B cell (primary cell): Measurements from ENCODE around the gene GASK1A. TPM values are rescaled to one million over a fixed set of nuclear protein-coding genes. Genes with fewer than 3 reads are reported as not detected.

ENCODE experiments used
- ATAC-seq: fragments of 200-7000 bp; cut with Tn5 transposase; one replicate; pipeline ENCODE4 v1.10.0; 2021; ENCODE audit warnings: low read depth, mild to moderate bottlenecking, moderate number of reproducible peaks, moderate library complexity
- CTCF ChIA-PET: fragments of 350-600 bp; sonication (Branson Sonifier 250); formaldehyde crosslinking; loops from one replicate; lab custom pipeline; 2021; ENCODE audit warnings: antibody characterized with exemption, inconsistent platforms; lab: Charles Lee
- POLR2A ChIA-PET: fragments of 350-600 bp; sonication (Branson Sonifier 250); formaldehyde crosslinking; loops from one replicate; lab custom pipeline; 2021; ENCODE audit warnings: antibody characterized with exemption; lab: Charles Lee
- DNase-seq: peaks from one replicate; pipeline ENCODE4 v3.0.0; 2013
- H2AFZ ChIP-seq: 2 replicates; pipeline ENCODE4 v1.6.1; 2012; ENCODE audit warnings: mild to moderate bottlenecking, low read depth, low read length; ENCODE audit not compliant: insufficient read depth, poor library complexity, severe bottlenecking
- H3K27ac ChIP-seq, 2 donors: 1 replicate in 1 of 2; 2 replicates in 1 of 2; pipeline ENCODE4 v1.5.1; 2012 to 2013; ENCODE audit warnings: low read length in 2 of 2, mild to moderate bottlenecking in 2 of 2, moderate library complexity in 1 of 2
- H3K27me3 ChIP-seq, 4 experiments: fragments of 200-600 bp in 1 of 4; sonication (generic) in 1 of 4; replicated peaks in 1 of 4; 1 replicate in 2 of 4; 2 replicates in 2 of 4; pipeline versions ENCODE4 v1.6.1 to v1.7.0; 2013 to 2016; ENCODE audit warnings: low read length in 3 of 4, mild to moderate bottlenecking in 2 of 4, mixed read lengths in 1 of 4, moderate library complexity in 1 of 4; ENCODE audit not compliant: insufficient read depth in 4 of 4, control insufficient read depth in 3 of 4; ENCODE audit errors: control extremely low read depth in 1 of 4
- H3K36me3 ChIP-seq, 2 experiments: replicated peaks in 1 of 2; 1 replicate in 1 of 2; 2 replicates in 1 of 2; pipeline versions ENCODE4 v1.6.1 to v1.7.1; 2013; ENCODE audit warnings: low read length in 1 of 2; ENCODE audit not compliant: insufficient read depth in 2 of 2, control insufficient read depth in 1 of 2; ENCODE audit errors: control extremely low read depth in 1 of 2, extremely low read depth in 1 of 2
- H3K4me1 ChIP-seq, 2 donors: fragments of 200-600 bp in 1 of 2; sonication (generic) in 1 of 2; 1 replicate in 1 of 2; 2 replicates in 1 of 2; pipeline versions ENCODE4 v1.5.1 to v1.6.1; 2013 to 2017; ENCODE audit warnings: low read length in 2 of 2; ENCODE audit not compliant: control insufficient read depth in 2 of 2, insufficient read depth in 2 of 2
- H3K4me2 ChIP-seq: replicated peaks from 2 replicates; pipeline ENCODE3; 2012; ENCODE audit warnings: mild to moderate bottlenecking, low read depth, low read length; ENCODE audit not compliant: poor library complexity, severe bottlenecking
- H3K4me3 ChIP-seq, 5 experiments: fragments of 200-600 bp in 1 of 5; sonication (generic) in 1 of 5; 1 replicate in 3 of 5; 2 replicates in 2 of 5; pipeline versions ENCODE4 v1.5.1 to v1.7.0; 2011 to 2016; ENCODE audit warnings: low read length in 4 of 5, mild to moderate bottlenecking in 4 of 5, low read depth in 2 of 5, control low read depth in 1 of 5, moderate library complexity in 1 of 5; ENCODE audit not compliant: insufficient read depth in 1 of 5; ENCODE audit errors: control extremely low read depth in 1 of 5, extremely low read depth in 1 of 5
- H3K79me2 ChIP-seq: fragments of 200-600 bp; sonication (generic); one replicate; pipeline ENCODE4 v1.6.0; 2016; ENCODE audit warnings: low read length; ENCODE audit not compliant: control insufficient read depth, insufficient read depth
- H3K9ac ChIP-seq: fragments of 200-600 bp; sonication (generic); 2 replicates; pipeline ENCODE4 v1.6.1; 2017; ENCODE audit warnings: mild to moderate bottlenecking, low read length, moderate library complexity
- H3K9me3 ChIP-seq, 3 donors: one replicate each; pipeline versions ENCODE4 v1.6.1 to v1.7.1; 2013; ENCODE audit warnings: low read length in 2 of 3; ENCODE audit not compliant: control insufficient read depth in 2 of 3, insufficient read depth in 1 of 3; ENCODE audit errors: control extremely low read depth in 1 of 3
- H4K20me1 ChIP-seq: 2 replicates; pipeline ENCODE4 v1.6.0; 2012; ENCODE audit warnings: mild to moderate bottlenecking, low read length; ENCODE audit not compliant: insufficient read depth, control insufficient read depth, poor library complexity, severe bottlenecking
- H3K27ac Mint-ChIP-seq: one replicate; pipeline ENCODE4 v1.8.0; 2021; ENCODE audit warnings: mixed read lengths
- H3K27me3 Mint-ChIP-seq: one replicate; pipeline ENCODE4 v1.8.0; 2021; ENCODE audit warnings: mixed read lengths
- H3K4me1 Mint-ChIP-seq: one replicate; pipeline ENCODE4 v1.8.0; 2021; ENCODE audit warnings: mixed read lengths
- H3K4me3 Mint-ChIP-seq: one replicate; pipeline ENCODE4 v1.8.0; 2021; ENCODE audit warnings: mixed read lengths
- H3K9me3 Mint-ChIP-seq: one replicate; pipeline ENCODE4 v1.8.0; 2022; ENCODE audit warnings: mixed read lengths; ENCODE audit not compliant: insufficient read depth
- CTCF ChIP-seq: fragments of 200-600 bp; IDR thresholded peaks from one replicate; pipeline ENCODE4 v1.8.0; 2022; ENCODE audit warnings: antibody characterized with exemption, mild to moderate bottlenecking
- EZH2 ChIP-seq: IDR thresholded peaks from 2 replicates; pipeline ENCODE4 v1.6.1; 2012; ENCODE audit warnings: borderline replicate concordance, low read depth, mild to moderate bottlenecking, moderate library complexity, low read length; ENCODE audit not compliant: insufficient read depth, poor library complexity, severe bottlenecking
- WGBS: methylation state at CpG from one replicate; pipeline ENCODE4 v1.1.5; 2013; ENCODE audit warnings: missing lambda C conversion rate; ENCODE audit not compliant: insufficient coverage; 5-methylcytosine and 5-hydroxymethylcytosine counted together
- intact Hi-C: fragments of 100-400 bp; cut with micrococcal nuclease; formaldehyde crosslinking; loops from one replicate; pipeline ENCODE4 v1.10.0; 2022
- polyA plus RNA-seq: library from polyadenylated mRNA; depleted of rRNA; stranded (reverse); fragments of >200 nt; gene quantifications from 2 replicates; pipeline ENCODE4 v1.2.3, GENCODE V29; 2012
- total RNA-seq, 2 donors: library from RNA; stranded (reverse); fragments of 120-200 nt in 1 of 2; gene quantifications; 1 replicate in 1 of 2; 2 replicates in 1 of 2; pipeline versions ENCODE4 v1.2.3 to v1.2.4, GENCODE V29; 2013 to 2022

The GASK1A gene
- total and polyA plus RNA-seq, 2 donors (not counting 1 experiment from before 2014, with no cell fraction given), result not detected

DNA sequence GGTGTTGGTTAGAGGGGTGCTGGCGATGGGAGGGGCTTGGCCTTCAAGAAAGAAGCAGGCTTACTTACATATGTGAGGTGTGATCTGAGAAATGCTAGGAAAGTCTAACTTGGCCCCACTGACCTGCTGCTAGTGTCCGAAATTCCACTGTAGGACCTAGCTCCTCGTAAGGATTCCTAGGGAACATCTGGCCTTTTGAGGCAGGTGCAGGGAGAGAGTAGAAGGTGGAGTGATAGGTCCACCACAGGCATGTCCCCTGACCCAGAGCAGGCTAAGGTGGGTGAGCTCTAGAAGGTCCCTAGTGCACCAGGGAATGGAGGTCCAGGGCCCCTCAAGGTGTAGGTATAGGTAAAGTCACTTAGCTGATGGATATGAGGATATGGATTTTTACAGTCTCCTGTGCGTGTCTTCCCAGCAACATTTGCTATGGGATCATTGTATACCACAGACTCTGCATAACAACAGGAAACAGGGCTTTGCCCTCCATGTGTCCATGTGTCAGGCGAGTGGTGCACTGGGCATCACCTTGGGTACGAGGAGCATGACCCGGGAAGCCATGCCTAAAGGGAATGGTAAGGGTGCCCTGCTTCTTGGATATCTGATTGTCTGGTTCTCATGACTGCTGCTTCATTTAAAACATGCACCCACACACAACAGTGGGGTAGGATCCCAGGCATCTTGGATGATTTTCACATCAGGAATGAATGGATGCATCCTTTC is 94.2 kb downstream of the GASK1A start:
- Mint-ChIP-seq H3K27ac (no peak overlapping the region), H3K27me3 (peaks cover 7% of the 10 kb centered on the region), H3K4me1 (no peaks in the 10 kb centered on the region), H3K4me3 (no peak overlapping the region), H3K9me3 (no peaks in the 10 kb centered on the region)
- Histone ChIP-seq H4K20me1 (no peaks in the 10 kb centered on the region), H3K4me1 (no peaks in the 10 kb centered on the region), H3K4me3 (no peak overlapping the region), H3K4me2 (no peak overlapping the region), H3K27ac (no peak overlapping the region), H3K9ac (no peak overlapping the region), H3K36me3 (no peaks in the 10 kb centered on the region), H2AFZ (no peak overlapping the region), H3K79me2 (no peaks in the 10 kb centered on the region), H3K27me3 (no peaks in the 10 kb centered on the region), H3K9me3 (peaks cover 0 to 4% (median 0%) of the 10 kb centered on the region in 3 donors)
- no peak for TF ChIP-seq EZH2
- TF ChIP-seq CTCF, result no peak
- POLR2A ChIA-PET, result no interaction called here
- CTCF ChIA-PET, result no interaction called here
- intact Hi-C loops, result no loop called here
- ATAC-seq (no peak), DNase-seq (no peak)
- WGBS, result 99% methylated on average over 6 of the region's 7 CpGs

- ChIA-PET CTCF (no interaction called here), POLR2A (no interaction called here)
- Mint-ChIP-seq H3K9me3 (no peaks in the 10 kb centered on the region), H3K4me1 (no peaks in the 10 kb centered on the region), H3K4me3 (no peak overlapping the region), H3K27me3 (peaks cover 7% of the 10 kb centered on the region), H3K27ac (no peak overlapping the region)
- H3K4me1 ChIP-seq, result no peaks in the 10 kb centered on the region
- no peak overlapping the region for H3K27ac ChIP-seq
- H3K9ac ChIP-seq, result no peak overlapping the region
- no peaks in the 10 kb centered on the region for H3K79me2 ChIP-seq
- intact Hi-C loops, result no loop called here
- TF ChIP-seq EZH2 (no peak), CTCF (no peak)
- H3K27me3 ChIP-seq, result no peaks in the 10 kb centered on the region
- peaks cover 0 to 4% (median 0%) of the 10 kb centered on the region in 3 donors for H3K9me3 ChIP-seq
- ATAC-seq, result no peak
- H2AFZ ChIP-seq, result no peak overlapping the region
- H4K20me1 ChIP-seq, result no peaks in the 10 kb centered on the region
- no peak overlapping the region for H3K4me3 ChIP-seq
- no peaks in the 10 kb centered on the region for H3K36me3 ChIP-seq
- WGBS, result 63% methylated on average over 4 of the region's 5 CpGs
- no peak overlapping the region for H3K4me2 ChIP-seq
- no peak for DNase-seq
Measured at GRCh38 chr3:43073836-43074220, 94.7 kb downstream of the GASK1A start.
